A549 (cell line): ENCODE results near the gene GALNT7. TPM values are rescaled to one million over a fixed set of nuclear protein-coding genes. Genes with fewer than 3 reads are reported as not detected.
A peak's percentile ranks its signal among the peaks of the same experiment; 100 is the strongest.

Source experiments
- ATAC-seq, 2 experiments: fragments of 200-7000 bp in 1 of 2; fragments of >200 bp in 1 of 2; cut with Nextera tagmentation in 1 of 2; cut with Tn5 transposase in 1 of 2; 3 replicates each; pipeline versions ENCODE4 v1.8.0 to v1.9.1; 2018 to 2020; ENCODE audit warnings: mild to moderate bottlenecking in 1 of 2, moderate library complexity in 1 of 2
- CTCF ChIA-PET: fragments of 300-600 bp; sonication (Branson Sonifier 250); formaldehyde crosslinking; extraction: SDS; loops from one replicate; lab custom pipeline; 2021; ENCODE audit warnings: antibody characterized with exemption, inconsistent platforms; lab: Yijun Ruan, JAX
- POLR2A ChIA-PET: fragments of 350-600 bp; formaldehyde crosslinking; extraction: SDS; loops from one replicate; lab custom pipeline; 2021; ENCODE audit warnings: antibody characterized with exemption, inconsistent platforms; lab: Yijun Ruan, JAX
- DNase-seq, 2 experiments: peaks; one replicate each; pipeline versions ENCODE4 v3.0.0 to v3.0.0-alpha.2; 2011 to 2016; ENCODE audit warnings: low read depth in 1 of 2, low spot score in 1 of 2
- FAIRE-seq: peaks from 2 replicates; lab custom pipeline; 2011; peaks lifted over from hg19 to GRCh38; lab: Jason Lieb, UNC
- H3K27ac ChIP-seq, 2 experiments: fragments of >200 bp; sonication (Bioruptor Twin); formaldehyde crosslinking; 3 replicates each; pipeline ENCODE4 v1.5.1; 2016 to 2017
- H3K4me1 ChIP-seq: fragments of >200 bp; sonication (Bioruptor Twin); formaldehyde crosslinking; 3 replicates; pipeline ENCODE4 v1.6.1; 2016
- H3K4me2 ChIP-seq: fragments of >200 bp; sonication (Bioruptor Twin); formaldehyde crosslinking; 3 replicates; pipeline ENCODE4 v1.6.1; 2016
- H3K4me3 ChIP-seq: fragments of >200 bp; sonication (Bioruptor Twin); formaldehyde crosslinking; 3 replicates; pipeline ENCODE4 v1.5.1; 2016
- H3K9me3 ChIP-seq: fragments of >200 bp; sonication (Bioruptor Twin); formaldehyde crosslinking; 3 replicates; pipeline ENCODE4 v1.6.1; 2016
- BHLHE40 ChIP-seq: IDR thresholded peaks from 2 replicates; pipeline ENCODE4 v1.6.1; 2012; ENCODE audit warnings: low read depth, low read length, inconsistent platforms
- CBX2 ChIP-seq: fragments of 200-600 bp; sonication (generic); IDR thresholded peaks from 2 replicates; pipeline ENCODE4 v1.6.1; 2016; ENCODE audit warnings: low read depth, mild to moderate bottlenecking, borderline replicate concordance
- CEBPB ChIP-seq, 2 experiments: fragments of >200 bp in 1 of 2; sonication (Bioruptor Twin) in 1 of 2; formaldehyde crosslinking in 1 of 2; IDR thresholded peaks; 2 replicates each; pipeline ENCODE4 v1.6.1; 2012 to 2016
- CHD4 ChIP-seq: fragments of 200-600 bp; sonication (generic); IDR thresholded peaks from 2 replicates; pipeline ENCODE4 v1.6.1; 2016; ENCODE audit warnings: antibody characterized with exemption, mild to moderate bottlenecking, borderline replicate concordance
- CTCF ChIP-seq: fragments of >200 bp; sonication (Bioruptor Twin); formaldehyde crosslinking; IDR thresholded peaks from 3 replicates; pipeline ENCODE4 v1.5.1; 2016
- EHF ChIP-seq: fragments of 250-450 bp; sonication (Bioruptor Pico); IDR thresholded peaks from 2 replicates; pipeline ENCODE4 v1.5.0; 2020; ENCODE audit warnings: mild to moderate bottlenecking
- EP300 ChIP-seq, 2 experiments: fragments of >200 bp; sonication (Bioruptor Twin); formaldehyde crosslinking; IDR thresholded peaks; 2 replicates in 1 of 2; 3 replicates in 1 of 2; pipeline ENCODE4 v1.6.1; 2016 to 2017
- HOXA7 ChIP-seq: fragments of 250-450 bp; sonication (Bioruptor Pico); IDR thresholded peaks from 2 replicates; pipeline ENCODE4 v1.5.0; 2020; ENCODE audit warnings: mild to moderate bottlenecking, moderate library complexity
- JUNB ChIP-seq: fragments of >200 bp; sonication (Bioruptor Twin); formaldehyde crosslinking; IDR thresholded peaks from 2 replicates; pipeline ENCODE4 v1.6.1; 2016
- NR3C1 ChIP-seq: fragments of >200 bp; sonication (Bioruptor Twin); formaldehyde crosslinking; IDR thresholded peaks from 3 replicates; pipeline ENCODE4 v1.6.1; 2017
- RAD21 ChIP-seq, 2 experiments: fragments of >200 bp in 1 of 2; sonication (Bioruptor Twin) in 1 of 2; formaldehyde crosslinking in 1 of 2; IDR thresholded peaks in 1 of 2; conservative IDR thresholded peaks in 1 of 2; 2 replicates in 1 of 2; 3 replicates in 1 of 2; pipeline ENCODE4 v1.6.1; 2012 to 2018; ENCODE audit warnings: inconsistent platforms in 1 of 2
- RARB ChIP-seq: fragments of 250-450 bp; sonication (Bioruptor Pico); IDR thresholded peaks from 2 replicates; pipeline ENCODE4 v1.8.0; 2021; ENCODE audit warnings: mild to moderate bottlenecking, moderate library complexity
- RNF2 ChIP-seq: fragments of 200-600 bp; sonication (generic); IDR thresholded peaks from 2 replicates; pipeline ENCODE4 v1.6.1; 2016; ENCODE audit warnings: low read depth, mild to moderate bottlenecking, antibody characterized with exemption, moderate library complexity, borderline replicate concordance
- SREBF2 ChIP-seq: fragments of 450-650 bp; IDR thresholded peaks from 2 replicates; pipeline ENCODE4 v1.6.1; 2014; ENCODE audit warnings: mild to moderate bottlenecking, moderate library complexity
- TP53 ChIP-seq: fragments of 250-450 bp; sonication (Bioruptor Pico); IDR thresholded peaks from 2 replicates; pipeline ENCODE4 v1.5.0; 2021; ENCODE audit warnings: mild to moderate bottlenecking, moderate library complexity
- ZNF302 ChIP-seq: fragments of 250-450 bp; sonication (Bioruptor Pico); IDR thresholded peaks from 2 replicates; pipeline ENCODE4 v1.9.0; 2021; ENCODE audit warnings: inconsistent platforms, mild to moderate bottlenecking, moderate library complexity
- WGBS: methylation state at CpG from one replicate; pipeline ENCODE4 v1.1.6; 2017; ENCODE audit errors: missing lambda C conversion rate; 5-methylcytosine and 5-hydroxymethylcytosine counted together
- polyA plus RNA-seq, 4 experiments: library from polyadenylated mRNA; depleted of rRNA in 3 of 4; stranded (reverse); fragments of >200 nt; fragmentation: RNase III in 1 of 4; extraction: RNeasy Plus Mini Kit Qiagen cat#74134 plus additional on column Dnase treatment in 1 of 4; gene quantifications; 2 replicates in 3 of 4; 3 replicates in 1 of 4; pipeline ENCODE4 v1.2.3, GENCODE V29; 2011 to 2017
- TF ChIP-seq, protein P1 (sequence below): IDR thresholded peaks from 2 replicates; pipeline ENCODE4 v1.6.1; 2012
- TF ChIP-seq, protein P2 (sequence below): fragments of 150-350 bp; IDR thresholded peaks from 2 replicates; pipeline ENCODE4 v1.6.1; 2014; ENCODE audit warnings: low read depth, mild to moderate bottlenecking, low read length
- TF ChIP-seq, protein P3 (sequence below): IDR thresholded peaks from 2 replicates; pipeline ENCODE4 v1.6.1; 2012

GALNT7 gene
- polyA plus RNA-seq, 2 of the 4 experiments (the other 2 are of a cell fraction), result 28.8 to 63.6 TPM

DNA sequence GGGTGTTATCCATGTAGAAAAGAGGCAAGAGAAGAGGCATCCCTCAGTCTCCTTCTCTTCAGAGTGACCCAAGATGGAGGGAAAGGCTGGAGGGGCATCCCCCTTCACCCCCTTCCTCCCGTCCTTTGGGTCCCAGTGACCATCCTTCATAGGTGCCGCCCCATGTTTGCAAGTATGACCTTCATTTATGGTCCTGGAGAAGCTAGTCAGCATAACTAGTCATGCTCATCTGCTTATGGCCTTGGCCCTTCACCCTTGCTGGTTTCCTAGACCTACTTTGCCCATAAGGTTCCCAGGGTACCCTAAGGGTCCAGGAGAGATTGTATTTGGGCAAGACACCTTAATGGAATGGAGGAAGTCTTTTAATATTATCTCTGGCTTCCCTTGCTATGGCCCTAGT lies 118.9 kb downstream of the GALNT7 start (continued):
- TF ChIP-seq RARB (no peak), ZNF302 (no peak)

DNA sequence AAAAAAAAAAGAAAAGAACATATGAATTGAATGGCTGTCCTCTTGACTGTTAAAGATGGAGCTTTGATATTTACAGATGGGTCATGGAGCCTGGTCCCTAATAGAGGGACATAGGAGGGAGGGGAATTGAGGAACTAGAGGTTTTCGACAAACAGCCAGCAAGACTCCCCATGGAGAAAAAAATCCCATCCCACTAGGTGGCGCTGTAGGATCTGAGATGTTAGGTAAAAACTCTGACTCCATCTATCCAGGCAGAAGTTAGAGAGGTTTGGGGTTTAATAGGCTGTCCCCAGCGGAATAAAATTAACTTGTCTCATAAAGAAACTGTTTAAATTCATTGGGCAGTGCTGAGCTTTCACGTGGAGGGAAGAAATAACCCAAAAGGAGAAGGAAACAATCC lies 119.7 kb downstream of the GALNT7 start:
- Histone ChIP-seq H3K4me2 (no peak overlapping the region), H3K27ac (no peak overlapping the region), H3K4me3 (no peak overlapping the region)
- CTCF ChIA-PET, result interaction anchor here (0.7 to 1.3 kb wide), 3 partner anchors 12 to 263 kb away, joined by 4 to 7 read pairs (median 5); no protein-coding TSS in a partner anchor
- DNase-seq (peak; percentile 5 to 65), FAIRE-seq (no peak)
- TF ChIP-seq, protein P1, sequence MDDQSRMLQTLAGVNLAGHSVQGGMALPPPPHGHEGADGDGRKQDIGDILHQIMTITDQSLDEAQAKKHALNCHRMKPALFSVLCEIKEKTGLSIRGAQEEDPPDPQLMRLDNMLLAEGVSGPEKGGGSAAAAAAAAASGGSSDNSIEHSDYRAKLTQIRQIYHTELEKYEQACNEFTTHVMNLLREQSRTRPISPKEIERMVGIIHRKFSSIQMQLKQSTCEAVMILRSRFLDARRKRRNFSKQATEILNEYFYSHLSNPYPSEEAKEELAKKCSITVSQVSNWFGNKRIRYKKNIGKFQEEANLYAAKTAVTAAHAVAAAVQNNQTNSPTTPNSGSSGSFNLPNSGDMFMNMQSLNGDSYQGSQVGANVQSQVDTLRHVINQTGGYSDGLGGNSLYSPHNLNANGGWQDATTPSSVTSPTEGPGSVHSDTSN, result no peak
- TF ChIP-seq CEBPB (IDR thresholded peaks at IDR 0.05) (no peak), CHD4 (no peak), RAD21 (conservative IDR thresholded peaks at IDR 0.05 in 1 of 2, IDR thresholded peaks at IDR 0.05 in 1 of 2) (peak; percentile 16 to 36; a peak in 2 of 5 replicates), CTCF (peak; percentile 48), CBX2 (no peak), RNF2 (no peak)
- TF ChIP-seq, protein P2, sequence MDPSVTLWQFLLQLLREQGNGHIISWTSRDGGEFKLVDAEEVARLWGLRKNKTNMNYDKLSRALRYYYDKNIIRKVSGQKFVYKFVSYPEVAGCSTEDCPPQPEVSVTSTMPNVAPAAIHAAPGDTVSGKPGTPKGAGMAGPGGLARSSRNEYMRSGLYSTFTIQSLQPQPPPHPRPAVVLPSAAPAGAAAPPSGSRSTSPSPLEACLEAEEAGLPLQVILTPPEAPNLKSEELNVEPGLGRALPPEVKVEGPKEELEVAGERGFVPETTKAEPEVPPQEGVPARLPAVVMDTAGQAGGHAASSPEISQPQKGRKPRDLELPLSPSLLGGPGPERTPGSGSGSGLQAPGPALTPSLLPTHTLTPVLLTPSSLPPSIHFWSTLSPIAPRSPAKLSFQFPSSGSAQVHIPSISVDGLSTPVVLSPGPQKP, result no peak
- TF ChIP-seq, protein P3, sequence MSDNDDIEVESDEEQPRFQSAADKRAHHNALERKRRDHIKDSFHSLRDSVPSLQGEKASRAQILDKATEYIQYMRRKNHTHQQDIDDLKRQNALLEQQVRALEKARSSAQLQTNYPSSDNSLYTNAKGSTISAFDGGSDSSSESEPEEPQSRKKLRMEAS, result no peak
- TF ChIP-seq, all 56 proteins: peak for 2
- Histone ChIP-seq H3K9me3 (peaks cover 6% of the 10 kb centered on the region; the same call in 2 of the 3 replicates), H3K4me1 (no peaks in the 10 kb centered on the region)
- ATAC-seq, result peak in 1 of 2 experiments; percentile 59; a peak in 2 of 6 replicates
- WGBS, result 64% methylated on average over 4 of the region's 4 CpGs
- POLR2A ChIA-PET, result no interaction called here

GRCh38 chr4:173288698-173289352 lies 120.2 kb downstream of the GALNT7 start:
- no peak for DNase-seq
- Histone ChIP-seq H3K27ac (no peak overlapping the region), H3K9me3 (peaks cover 6% of the 10 kb centered on the region; the same call in 2 of the 3 replicates), H3K4me2 (no peak overlapping the region), H3K4me3 (no peak overlapping the region), H3K4me1 (no peaks in the 10 kb centered on the region)
- ChIA-PET CTCF (interaction anchor here (1.0 to 1.3 kb wide), 2 partner anchors 12 to 13 kb away, joined by 5 to 7 read pairs; no protein-coding TSS in a partner anchor), POLR2A (no interaction called here)
- WGBS, result 97% methylated on average over 3 of the region's 3 CpGs
- no peak; a peak in 1 of 6 replicates for ATAC-seq
- FAIRE-seq, result no peak
- TF ChIP-seq EHF (CRISPR knock-in tag) (no peak), TP53 (CRISPR knock-in tag) (no peak), JUNB (no peak), BHLHE40 (no peak), HOXA7 (CRISPR knock-in tag) (no peak), EP300 (IDR thresholded peaks at IDR 0.05) (no peak), SREBF2 (no peak), NR3C1 (no peak)
- TF ChIP-seq, protein P3, result no peak
